ENCODE measurements around the gene HUWE1. TPM values are rescaled to one million over a fixed set of nuclear protein-coding genes. Genes with fewer than 3 reads are reported as not detected.

Gene HUWE1
- total and polyA plus RNA-seq, 12 donors, result 30.8 to 219 (median 189) TPM

- Histone ChIP-seq H3K27ac (peak overlapping the region in 3 of 10 donors; percentile 10 to 65 (median 22)), H3K4me1 (peaks cover 0 to 49% (median 22%) of the 10 kb centered on the region in 9 donors), H3K4me3 (no peak overlapping the region), H3K36me3 (peaks cover 0 to 52% (median 4%) of the 10 kb centered on the region in 9 donors), H3K9me3 (no peaks in the 10 kb centered on the region), H3K27me3 (peaks cover 0 to 14% (median 0%) of the 10 kb centered on the region in 7 donors)
- intact Hi-C loops (cut with DNase I), result no loop called here
- DNase-seq (no peak), ATAC-seq (no peak)
- no peak for TF ChIP-seq CTCF (IDR thresholded peaks at IDR 0.05)
These were observed 17.3 kb downstream of the HUWE1 start for GRCh38 chrX:53669258-53669657.

- no peak overlapping the region for H3K4me3 ChIP-seq
- peaks cover 0 to 48% (median 22%) of the 10 kb centered on the region in 9 donors for H3K4me1 ChIP-seq
- H3K27ac ChIP-seq, result peak overlapping the region in 2 of 10 donors; percentile 43 to 44
- ATAC-seq, result peak in 3 of 8 donors; percentile 39 to 64 (median 55)
- intact Hi-C loops (cut with DNase I), result no loop called here
- 41 to 46% methylated on average over 1 of the region's 1 CpG for WGBS, 2 donors
- peaks cover 0 to 58% (median 0%) of the 10 kb centered on the region in 9 donors for H3K36me3 ChIP-seq
- H3K9me3 ChIP-seq, result no peaks in the 10 kb centered on the region
- no peak for TF ChIP-seq CTCF (IDR thresholded peaks at IDR 0.05)
- H3K27me3 ChIP-seq, result peaks cover 0 to 29% (median 0%) of the 10 kb centered on the region in 7 donors
- DNase-seq, result no peak
These were observed 20.3 kb downstream of the HUWE1 start for GRCh38 chrX:53666171-53666570.

- no peaks in the 10 kb centered on the region for H3K9me3 ChIP-seq
- intact Hi-C loops (cut with DNase I), result no loop called here
- H3K4me3 ChIP-seq, result no peak overlapping the region
- peaks cover 0 to 18% (median 0%) of the 10 kb centered on the region in 7 donors for H3K27me3 ChIP-seq
- H3K27ac ChIP-seq, result no peak overlapping the region
- H3K36me3 ChIP-seq, result peaks cover 0 to 39% (median 0%) of the 10 kb centered on the region in 9 donors
- peaks cover 0 to 30% (median 3%) of the 10 kb centered on the region in 9 donors for H3K4me1 ChIP-seq
- no peak for ATAC-seq
- no peak for TF ChIP-seq CTCF (IDR thresholded peaks at IDR 0.05)
- no peak for DNase-seq
- 66 to 71% methylated on average over 3 of the region's 3 CpGs for WGBS, 2 donors
These were observed 26.5 kb downstream of the HUWE1 start for GRCh38 chrX:53660004-53660403.

GRCh38 chrX:53659039-53659438, 27.5 kb downstream of the HUWE1 start:
- ATAC-seq, result no peak
- no peak for DNase-seq
- intact Hi-C loops (cut with DNase I), result no loop called here
- 88 to 92% methylated on average over 1 of the region's 1 CpG for WGBS, 2 donors
- H3K27ac ChIP-seq, result no peak overlapping the region
- H3K36me3 ChIP-seq, result peaks cover 0 to 37% (median 0%) of the 10 kb centered on the region in 9 donors
- peaks cover 0 to 38% (median 10%) of the 10 kb centered on the region in 9 donors for H3K4me1 ChIP-seq
- no peaks in the 10 kb centered on the region for H3K9me3 ChIP-seq
- H3K27me3 ChIP-seq, result peaks cover 0 to 17% (median 0%) of the 10 kb centered on the region in 7 donors
- H3K4me3 ChIP-seq, result no peak overlapping the region
- TF ChIP-seq CTCF (IDR thresholded peaks at IDR 0.05), result no peak

Data from heart right ventricle (tissue), 16 donors.